HFFc6 (cell line): ENCODE data around the gene RBM19. TPM values are rescaled to one million over a fixed set of nuclear protein-coding genes. Genes with fewer than 3 reads are reported as not detected.
A peak's percentile ranks its signal among the peaks of the same experiment; 100 is the strongest.

ENCODE experiments used
- DNase-seq: peaks from one replicate; pipeline ENCODE4 v3.0.0-alpha.2; 2018
- H3K27ac Mint-ChIP-seq: 2 replicates; pipeline ENCODE4 v1.8.0; 2020; ENCODE audit warnings: mild to moderate bottlenecking, mixed read lengths
- H3K27me3 Mint-ChIP-seq: 2 replicates; pipeline ENCODE4 v1.8.0; 2021; ENCODE audit warnings: mild to moderate bottlenecking, moderate library complexity, mixed read lengths; ENCODE audit not compliant: insufficient read depth
- H3K36me3 Mint-ChIP-seq: 2 replicates; pipeline ENCODE4 v1.8.0; 2021; ENCODE audit warnings: low read depth, mixed read lengths
- H3K4me1 Mint-ChIP-seq: 2 replicates; pipeline ENCODE4 v1.8.0; 2020; ENCODE audit warnings: low read depth, mixed read lengths
- H3K4me3 Mint-ChIP-seq: 2 replicates; pipeline ENCODE4 v1.8.0; 2020; ENCODE audit warnings: mild to moderate bottlenecking, moderate library complexity, mixed read lengths
- H3K9me3 Mint-ChIP-seq: 2 replicates; pipeline ENCODE4 v1.8.0; 2020; ENCODE audit warnings: mild to moderate bottlenecking, mixed read lengths
- total RNA-seq, 6 experiments: library from RNA; stranded (reverse); fragmentation: NEBNext Ultra II Directional; extraction: Animal tissue kit (Norgen Biotek cat#: 25700); gene quantifications; 2 replicates in 1 of 6; 3 replicates in 5 of 6; pipeline ENCODE4 v1.2.3, GENCODE V29; 2021
- TF ChIP-seq, protein P1 (sequence below): fragments of 200-600 bp; sonication (generic); IDR thresholded peaks from 2 replicates; pipeline ENCODE4 v1.5.0; 2021; ENCODE audit warnings: antibody characterized with exemption, mild to moderate bottlenecking

Gene RBM19
- total RNA-seq, 6 experiments from 2014 or later = 27.8 to 34.8 (median 29.8) TPM

- Mint-ChIP-seq H3K36me3 (no peaks in the 10 kb centered on the region), H3K27me3 (peaks cover 32% of the 10 kb centered on the region), H3K27ac (no peak overlapping the region), H3K9me3 (no peaks in the 10 kb centered on the region), H3K4me1 (no peaks in the 10 kb centered on the region), H3K4me3 (no peak overlapping the region)
- TF ChIP-seq, protein P1, sequence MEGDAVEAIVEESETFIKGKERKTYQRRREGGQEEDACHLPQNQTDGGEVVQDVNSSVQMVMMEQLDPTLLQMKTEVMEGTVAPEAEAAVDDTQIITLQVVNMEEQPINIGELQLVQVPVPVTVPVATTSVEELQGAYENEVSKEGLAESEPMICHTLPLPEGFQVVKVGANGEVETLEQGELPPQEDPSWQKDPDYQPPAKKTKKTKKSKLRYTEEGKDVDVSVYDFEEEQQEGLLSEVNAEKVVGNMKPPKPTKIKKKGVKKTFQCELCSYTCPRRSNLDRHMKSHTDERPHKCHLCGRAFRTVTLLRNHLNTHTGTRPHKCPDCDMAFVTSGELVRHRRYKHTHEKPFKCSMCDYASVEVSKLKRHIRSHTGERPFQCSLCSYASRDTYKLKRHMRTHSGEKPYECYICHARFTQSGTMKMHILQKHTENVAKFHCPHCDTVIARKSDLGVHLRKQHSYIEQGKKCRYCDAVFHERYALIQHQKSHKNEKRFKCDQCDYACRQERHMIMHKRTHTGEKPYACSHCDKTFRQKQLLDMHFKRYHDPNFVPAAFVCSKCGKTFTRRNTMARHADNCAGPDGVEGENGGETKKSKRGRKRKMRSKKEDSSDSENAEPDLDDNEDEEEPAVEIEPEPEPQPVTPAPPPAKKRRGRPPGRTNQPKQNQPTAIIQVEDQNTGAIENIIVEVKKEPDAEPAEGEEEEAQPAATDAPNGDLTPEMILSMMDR = no peak
- no peak for DNase-seq
Measured at GRCh38 chr12:113794774-113795173, 171.4 kb downstream of the RBM19 start.

DNA sequence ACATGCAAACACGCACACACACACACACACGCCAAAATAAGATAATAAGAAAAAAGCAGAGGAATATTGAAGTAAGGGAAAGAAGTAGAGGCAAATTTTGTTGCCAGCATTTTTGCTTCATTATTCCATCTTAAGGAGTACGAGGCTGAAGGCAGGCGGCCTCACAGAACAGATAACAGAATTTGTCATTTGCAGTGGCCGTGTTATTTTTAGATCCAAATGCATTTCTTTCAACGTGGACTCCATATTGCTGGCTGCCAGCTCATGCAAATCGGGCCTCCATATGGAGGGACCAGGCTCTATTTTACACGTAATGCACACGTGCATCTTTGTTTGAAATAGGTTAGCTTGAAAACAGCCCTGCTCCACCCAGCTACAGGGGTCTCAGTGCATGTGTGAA is 172.9 kb downstream of the RBM19 start:
- Mint-ChIP-seq H3K36me3 (no peaks in the 10 kb centered on the region), H3K4me1 (peaks cover 5% of the 10 kb centered on the region), H3K9me3 (no peaks in the 10 kb centered on the region), H3K4me3 (no peak overlapping the region), H3K27ac (no peak overlapping the region), H3K27me3 (peaks cover 25% of the 10 kb centered on the region)
- DNase-seq = no peak
- TF ChIP-seq, protein P1 = no peak

- no peak overlapping the region for H3K4me3 Mint-ChIP-seq
- no peak overlapping the region for H3K27ac Mint-ChIP-seq
- H3K27me3 Mint-ChIP-seq = peaks cover 20% of the 10 kb centered on the region
- H3K36me3 Mint-ChIP-seq = no peaks in the 10 kb centered on the region
- H3K4me1 Mint-ChIP-seq = peaks cover 13% of the 10 kb centered on the region
- no peak for DNase-seq
- TF ChIP-seq, protein P1 = no peak
- no peaks in the 10 kb centered on the region for H3K9me3 Mint-ChIP-seq
Measured at GRCh38 chr12:113792450-113792849, 173.7 kb downstream of the RBM19 start.

DNA sequence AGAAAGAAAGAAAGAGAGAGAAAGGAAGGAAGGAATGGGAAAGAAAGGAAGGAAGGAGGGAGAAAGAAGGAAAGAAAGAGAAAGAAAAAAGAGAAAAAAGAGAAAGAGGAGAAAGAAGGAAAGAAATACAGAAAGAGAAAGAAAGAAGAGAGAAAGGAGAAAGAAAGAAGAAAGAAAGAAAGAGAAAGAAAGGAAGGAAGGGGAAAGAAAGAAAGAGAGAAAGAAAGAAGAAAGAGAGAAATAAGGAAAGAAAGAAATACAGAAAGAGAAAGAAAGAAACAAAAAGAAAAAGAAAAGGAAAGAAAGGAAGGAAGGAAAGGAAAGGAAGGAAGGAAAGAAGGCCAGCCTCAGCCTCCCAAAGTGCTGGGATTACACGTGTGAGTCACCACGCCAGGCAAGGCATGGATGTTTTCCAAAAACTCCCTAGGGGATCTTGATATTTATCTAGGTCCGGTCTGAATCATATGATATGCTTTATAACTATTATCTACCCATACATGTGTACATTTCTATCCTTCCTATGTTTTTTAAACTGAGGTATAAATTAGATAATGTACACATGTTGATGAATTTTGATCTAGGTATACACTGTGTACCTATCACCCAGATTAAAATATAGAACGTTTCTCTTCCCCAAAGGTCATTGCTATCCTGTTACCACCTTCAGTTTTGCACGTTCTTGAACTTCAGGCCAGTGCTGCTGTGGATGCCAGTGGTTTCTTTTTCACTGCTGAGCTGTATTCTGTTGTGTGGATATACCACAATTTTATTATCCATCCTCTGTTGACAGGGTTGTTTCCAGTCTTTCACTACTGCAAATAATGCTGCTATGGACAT is 177.9 kb downstream of the RBM19 start:
- Mint-ChIP-seq H3K4me1 (peaks cover 21% of the 10 kb centered on the region), H3K9me3 (no peaks in the 10 kb centered on the region)

DNA sequence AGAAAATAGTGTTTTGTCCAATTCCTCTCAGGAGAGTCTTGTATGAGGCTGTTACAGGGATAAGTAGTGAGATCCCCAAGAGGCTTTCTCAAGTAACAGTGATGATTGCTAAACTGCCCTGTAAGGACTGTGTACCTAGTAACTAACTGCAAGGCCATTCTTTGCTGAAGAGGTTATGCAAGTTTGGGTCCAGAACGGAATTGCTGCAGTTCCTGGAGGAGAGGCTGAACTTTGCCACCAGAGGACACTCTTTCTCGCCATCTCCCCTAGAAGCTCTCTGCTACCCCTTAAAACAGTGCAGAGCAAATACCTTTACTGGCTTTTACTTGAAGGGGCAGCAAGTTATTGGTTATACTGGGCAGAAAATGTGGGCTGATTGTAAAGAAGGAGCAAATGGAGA is 180.0 kb downstream of the RBM19 start:
- peaks cover 20% of the 10 kb centered on the region for H3K27me3 Mint-ChIP-seq
- no peaks in the 10 kb centered on the region for H3K36me3 Mint-ChIP-seq
- H3K4me1 Mint-ChIP-seq = peaks cover 42% of the 10 kb centered on the region
- H3K4me3 Mint-ChIP-seq = no peak overlapping the region
- H3K9me3 Mint-ChIP-seq = no peaks in the 10 kb centered on the region
- TF ChIP-seq, protein P1 = 0 out of 2 replicates have a peak, but pooled peaks have one; percentile 15
- no peak overlapping the region for H3K27ac Mint-ChIP-seq
- DNase-seq = no peak

More for the DNA sequence above, 177.9 kb downstream of the RBM19 start:
- peak; percentile 51 for DNase-seq
- peak overlapping the region; percentile 54; the same call in 1 of the 2 replicates for H3K4me3 Mint-ChIP-seq
- no peak overlapping the region for H3K27ac Mint-ChIP-seq
- TF ChIP-seq, protein P1 = no peak
- H3K27me3 Mint-ChIP-seq = peaks cover 25% of the 10 kb centered on the region
- no peaks in the 10 kb centered on the region for H3K36me3 Mint-ChIP-seq
